Neuronal stem cell (in vitro differentiated cells): Measurements from ENCODE around the gene TLR8.

Experiments
- DNase-seq: peaks from one replicate; pipeline ENCODE4 v3.0.0-alpha.2; 2013; ENCODE audit warnings: low spot score
- H2AFZ ChIP-seq: one replicate; pipeline ENCODE4 v1.6.1; 2013; ENCODE audit warnings: mild to moderate bottlenecking, low read length, inconsistent platforms
- H2AK5ac ChIP-seq: 2 replicates; pipeline ENCODE4 v1.6.1; 2013; ENCODE audit warnings: low read depth, mild to moderate bottlenecking, inconsistent platforms, low read length, moderate library complexity, mixed read lengths
- H2BK120ac ChIP-seq: 2 replicates; pipeline ENCODE4 v1.6.1; 2013; ENCODE audit warnings: low read depth, mild to moderate bottlenecking, inconsistent platforms, low read length, moderate library complexity, mixed read lengths
- H2BK12ac ChIP-seq: one replicate; pipeline ENCODE4 v1.6.1; 2013; ENCODE audit warnings: low read length, inconsistent platforms
- H2BK15ac ChIP-seq: 2 replicates; pipeline ENCODE4 v1.6.1; 2013; ENCODE audit warnings: mild to moderate bottlenecking, low read length, inconsistent platforms, mixed read lengths
- H2BK5ac ChIP-seq: one replicate; pipeline ENCODE4 v1.6.1; 2013; ENCODE audit warnings: inconsistent platforms, mild to moderate bottlenecking, low read length, moderate library complexity
- H3K14ac ChIP-seq: one replicate; pipeline ENCODE4 v1.6.1; 2013; ENCODE audit warnings: low read length, inconsistent platforms
- H3K18ac ChIP-seq: 2 replicates; pipeline ENCODE4 v1.6.1; 2013; ENCODE audit warnings: low read length, inconsistent platforms
- H3K23ac ChIP-seq: 2 replicates; pipeline ENCODE4 v1.6.1; 2013; ENCODE audit warnings: low read depth, mild to moderate bottlenecking, mixed read lengths, low read length, inconsistent platforms; ENCODE audit not compliant: poor library complexity
- H3K27ac ChIP-seq: replicated peaks from 3 replicates; pipeline ENCODE4 v1.5.1; 2013; ENCODE audit warnings: low read length, inconsistent platforms
- H3K27me3 ChIP-seq, 3 experiments: 2 replicates each; pipeline ENCODE4 v1.6.1; 2013; ENCODE audit warnings: low read length in 3 of 3, mild to moderate bottlenecking in 2 of 3, inconsistent platforms in 1 of 3, low read depth in 1 of 3, mixed read lengths in 1 of 3, moderate library complexity in 1 of 3; ENCODE audit not compliant: control insufficient read depth in 3 of 3, insufficient read depth in 3 of 3
- H3K36me3 ChIP-seq, 2 donors: replicated peaks in 1 of 2; 2 replicates each; pipeline ENCODE4 v1.6.1; 2013; ENCODE audit warnings: low read length in 2 of 2; ENCODE audit not compliant: control insufficient read depth in 2 of 2, insufficient read depth in 2 of 2
- H3K4ac ChIP-seq: 2 replicates; pipeline ENCODE4 v1.6.1; 2013; ENCODE audit warnings: inconsistent platforms, mild to moderate bottlenecking, low read length, moderate library complexity
- H3K4me1 ChIP-seq, 2 donors: 1 replicate in 1 of 2; 2 replicates in 1 of 2; pipeline ENCODE4 v1.6.1; 2013; ENCODE audit warnings: low read length in 2 of 2, low read depth in 1 of 2; ENCODE audit not compliant: control insufficient read depth in 2 of 2, insufficient read depth in 1 of 2
- H3K4me2 ChIP-seq: one replicate; pipeline ENCODE4 v1.6.1; 2013; ENCODE audit warnings: mild to moderate bottlenecking, low read length, inconsistent platforms; ENCODE audit not compliant: insufficient read depth, poor library complexity, severe bottlenecking
- H3K4me3 ChIP-seq, 2 donors: 2 replicates each; pipeline ENCODE4 v1.5.1; 2013; ENCODE audit warnings: low read length in 2 of 2, mild to moderate bottlenecking in 2 of 2, inconsistent platforms in 1 of 2, moderate library complexity in 1 of 2
- H3K79me1 ChIP-seq: one replicate; pipeline ENCODE4 v1.6.1; 2013; ENCODE audit warnings: low read depth, mild to moderate bottlenecking, inconsistent platforms, low read length, moderate library complexity
- H3K9ac ChIP-seq: one replicate; pipeline ENCODE4 v1.6.1; 2013; ENCODE audit warnings: mild to moderate bottlenecking, low read depth, low read length, inconsistent platforms; ENCODE audit not compliant: poor library complexity
- H3K9me3 ChIP-seq, 2 donors: replicated peaks in 1 of 2; 2 replicates each; pipeline versions ENCODE3 to v1.6.1; 2013; ENCODE audit warnings: low read length in 2 of 2, mild to moderate bottlenecking in 2 of 2, inconsistent platforms in 1 of 2, low read depth in 1 of 2, mixed read lengths in 1 of 2, moderate library complexity in 1 of 2; ENCODE audit not compliant: control insufficient read depth in 2 of 2, insufficient read depth in 1 of 2
- H4K8ac ChIP-seq: one replicate; pipeline ENCODE4 v1.6.1; 2013; ENCODE audit warnings: low read depth, mild to moderate bottlenecking, inconsistent platforms, low read length, moderate library complexity
- H4K91ac ChIP-seq: one replicate; pipeline ENCODE4 v1.6.1; 2013; ENCODE audit warnings: low read length, low read depth, mild to moderate bottlenecking, inconsistent platforms; ENCODE audit not compliant: poor library complexity
- WGBS, 2 donors: extraction: QIAGEN DNeasy Blood & Tissue Kit; methylation state at CpG; one replicate each; pipeline ENCODE4 v1.1.7; 2013; ENCODE audit warnings: missing lambda C conversion rate in 2 of 2, mixed read lengths in 1 of 2; ENCODE audit not compliant: insufficient read length in 2 of 2, insufficient replicate concordance in 1 of 2; ENCODE audit errors: extremely low coverage in 2 of 2; 5-methylcytosine and 5-hydroxymethylcytosine counted together

TLR8 gene

DNA sequence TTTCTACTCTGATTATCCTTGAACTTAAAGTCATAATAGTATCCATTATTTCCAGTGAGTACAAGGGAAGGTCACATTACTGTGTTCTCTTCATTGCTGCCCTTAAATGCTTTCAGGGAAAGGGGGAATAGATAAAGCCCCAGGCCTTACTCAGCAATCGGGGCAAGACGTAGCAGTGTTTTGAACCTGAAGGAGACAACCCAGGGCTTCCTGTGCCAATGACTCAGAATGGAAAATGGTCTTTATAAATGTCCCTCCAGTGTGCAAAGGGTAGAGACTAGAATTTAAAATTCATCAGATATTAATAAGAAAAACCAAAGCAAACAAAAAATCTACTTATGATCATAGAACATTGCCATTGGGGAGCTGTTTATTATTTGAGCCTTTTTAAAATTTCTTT, 23.7 kb downstream of the TLR8 start:
- H3K4me2 ChIP-seq = no peak overlapping the region
- no peak overlapping the region for H2AFZ ChIP-seq
- H3K27ac ChIP-seq = no peak overlapping the region
- no peaks in the 10 kb centered on the region for H3K9me3 ChIP-seq
- no CpG with 5 or more reads among the region's 2 CpGs for WGBS, 2 donors
- H3K23ac ChIP-seq = no peak overlapping the region
- no peak overlapping the region for H4K8ac ChIP-seq
- no peak overlapping the region for H2BK120ac ChIP-seq
- H3K36me3 ChIP-seq = no peaks in the 10 kb centered on the region
- H2BK12ac ChIP-seq = no peak overlapping the region
- no peaks in the 10 kb centered on the region for H3K79me1 ChIP-seq
- H3K4ac ChIP-seq = no peak overlapping the region
- no peaks in the 10 kb centered on the region for H3K27me3 ChIP-seq
- H2AK5ac ChIP-seq = no peak overlapping the region
- no peak for DNase-seq
- no peak overlapping the region for H3K14ac ChIP-seq
- no peak overlapping the region for H3K18ac ChIP-seq
- H3K4me1 ChIP-seq = no peaks in the 10 kb centered on the region
- no peak overlapping the region for H4K91ac ChIP-seq
- no peak overlapping the region for H2BK5ac ChIP-seq
- no peak overlapping the region for H3K4me3 ChIP-seq
- no peak overlapping the region for H2BK15ac ChIP-seq
- H3K9ac ChIP-seq = no peak overlapping the region

DNA sequence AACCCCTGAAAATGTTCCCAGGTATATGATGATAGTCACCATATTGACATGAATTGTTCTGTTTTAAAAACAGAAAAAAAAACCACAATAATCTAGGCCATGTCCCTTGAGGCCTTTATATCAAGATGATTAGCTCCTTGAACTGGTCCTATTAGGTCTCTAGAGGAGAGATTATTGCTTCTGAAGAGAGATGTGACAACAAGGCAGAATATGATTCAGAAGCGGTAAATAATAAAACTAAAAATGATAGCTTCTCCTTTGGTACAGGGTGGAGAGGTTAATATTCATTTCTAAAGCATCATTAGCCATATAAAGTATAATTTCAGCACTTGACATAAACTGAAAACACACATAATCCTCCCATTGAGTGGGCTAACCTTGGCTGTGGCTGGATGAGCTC, 25.8 kb downstream of the TLR8 start:
- Histone ChIP-seq H2BK120ac (no peak overlapping the region), H4K91ac (no peak overlapping the region), H3K9ac (no peak overlapping the region), H3K4me3 (no peak overlapping the region), H2BK5ac (no peak overlapping the region), H3K4ac (no peak overlapping the region), H2AK5ac (no peak overlapping the region), H3K36me3 (no peaks in the 10 kb centered on the region), H4K8ac (no peak overlapping the region), H3K79me1 (no peaks in the 10 kb centered on the region), H3K14ac (no peak overlapping the region), H3K4me1 (no peaks in the 10 kb centered on the region), H3K9me3 (no peaks in the 10 kb centered on the region), H3K4me2 (no peak overlapping the region), H3K27me3 (no peaks in the 10 kb centered on the region), H3K23ac (no peak overlapping the region), H3K27ac (no peak overlapping the region), H3K18ac (no peak overlapping the region), H2BK12ac (no peak overlapping the region), H2AFZ (no peak overlapping the region), H2BK15ac (no peak overlapping the region)
- no CpG with 5 or more reads among the region's 1 CpG for WGBS, 2 donors
- DNase-seq = no peak

DNA sequence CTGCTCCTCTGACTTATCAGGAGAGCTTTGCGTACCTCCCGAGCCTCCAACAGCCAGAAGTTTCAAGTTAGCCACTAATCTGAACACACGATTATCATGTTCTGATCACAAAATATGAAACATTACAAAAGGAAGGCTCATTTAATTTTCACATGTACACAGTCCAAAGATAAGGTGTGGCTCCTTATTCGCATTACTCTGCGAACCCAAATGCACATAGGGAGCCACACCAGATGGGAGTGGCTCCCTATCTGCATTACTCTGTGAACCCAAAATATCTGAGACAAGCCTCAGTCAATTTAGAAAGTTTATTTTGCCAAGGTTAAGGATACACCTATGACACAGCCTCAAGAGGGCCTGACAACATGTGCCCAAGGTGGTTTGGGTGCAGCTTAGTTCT, 28.4 kb downstream of the TLR8 start:
- H4K8ac ChIP-seq = no peak overlapping the region
- no peak overlapping the region for H2BK5ac ChIP-seq
- no peak overlapping the region for H2AK5ac ChIP-seq
- no peak overlapping the region for H2BK120ac ChIP-seq
- H2AFZ ChIP-seq = no peak overlapping the region
- no peak overlapping the region for H3K14ac ChIP-seq
- no peak overlapping the region for H3K23ac ChIP-seq
- H3K79me1 ChIP-seq = no peaks in the 10 kb centered on the region
- H2BK15ac ChIP-seq = no peak overlapping the region
- H3K4me2 ChIP-seq = no peak overlapping the region
- no CpG with 5 or more reads among the region's 5 CpGs for WGBS, 2 donors
- H3K27ac ChIP-seq = no peak overlapping the region
- no peak overlapping the region for H3K4ac ChIP-seq
- DNase-seq = no peak
- H3K27me3 ChIP-seq = no peaks in the 10 kb centered on the region
- H3K4me3 ChIP-seq = no peak overlapping the region
- no peaks in the 10 kb centered on the region for H3K36me3 ChIP-seq
- no peaks in the 10 kb centered on the region for H3K4me1 ChIP-seq
- H3K18ac ChIP-seq = no peak overlapping the region
- no peak overlapping the region for H2BK12ac ChIP-seq
- H4K91ac ChIP-seq = no peak overlapping the region
- H3K9me3 ChIP-seq = no peaks in the 10 kb centered on the region
- H3K9ac ChIP-seq = no peak overlapping the region

DNA sequence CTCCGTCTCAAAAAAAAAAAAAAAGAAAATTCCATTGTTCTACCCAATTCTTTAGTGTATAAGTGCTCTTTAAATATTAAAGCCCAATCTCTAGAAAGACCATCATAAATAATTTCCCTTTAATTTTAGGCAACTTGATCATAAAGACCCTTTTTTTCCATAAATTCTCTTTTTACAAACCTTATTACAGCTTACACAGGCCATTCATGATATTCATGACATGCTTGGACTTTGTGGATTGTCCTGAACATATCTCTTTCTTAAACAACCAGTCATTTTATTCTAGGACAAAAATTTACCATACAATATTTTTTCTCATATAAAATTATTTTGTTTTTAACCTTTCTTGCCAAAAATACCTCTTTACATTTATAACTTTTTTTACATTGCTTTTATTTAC, 30.5 kb downstream of the TLR8 start:
- H2AFZ ChIP-seq = no peak overlapping the region
- no peak overlapping the region for H4K8ac ChIP-seq
- H3K23ac ChIP-seq = no peak overlapping the region
- no peaks in the 10 kb centered on the region for H3K27me3 ChIP-seq
- H3K36me3 ChIP-seq = no peaks in the 10 kb centered on the region
- no peak overlapping the region for H4K91ac ChIP-seq
- no peak for DNase-seq
- no peaks in the 10 kb centered on the region for H3K9me3 ChIP-seq
- no peak overlapping the region for H3K18ac ChIP-seq
- no peaks in the 10 kb centered on the region for H3K4me1 ChIP-seq
- no peak overlapping the region for H2AK5ac ChIP-seq
- H3K4me2 ChIP-seq = no peak overlapping the region
- H2BK5ac ChIP-seq = no peak overlapping the region
- no peak overlapping the region for H3K4ac ChIP-seq
- no peak overlapping the region for H3K9ac ChIP-seq
- H2BK15ac ChIP-seq = no peak overlapping the region
- H3K4me3 ChIP-seq = no peak overlapping the region
- no peaks in the 10 kb centered on the region for H3K79me1 ChIP-seq
- no peak overlapping the region for H3K14ac ChIP-seq
- no peak overlapping the region for H3K27ac ChIP-seq
- no CpG with 5 or more reads among the region's 1 CpG for WGBS, 2 donors
- no peak overlapping the region for H2BK12ac ChIP-seq
- H2BK120ac ChIP-seq = no peak overlapping the region
